ENCODE results near the gene GALNT18.

Gene GALNT18

GRCh38 chr11:11512090-11512489 lies 109.7 kb downstream of the GALNT18 start:
- no peak overlapping the region for H3K27ac ChIP-seq
- no peak for DNase-seq (ENCODE audit: low read depth, low spot score)

GRCh38 chr11:11510939-11511338 lies 110.9 kb downstream of the GALNT18 start:
- no peak for DNase-seq (ENCODE audit: low read depth, low spot score)
- no peak overlapping the region for H3K27ac ChIP-seq

- H3K27ac ChIP-seq: no peak overlapping the region
- DNase-seq (ENCODE audit: low read depth, low spot score): no peak
These were observed 116.1 kb downstream of the GALNT18 start for GRCh38 chr11:11505692-11506091.

- H3K27ac ChIP-seq: no peak overlapping the region
- DNase-seq (ENCODE audit: low read depth, low spot score): no peak
These were observed 116.6 kb downstream of the GALNT18 start for GRCh38 chr11:11505190-11505589.

- H3K27ac ChIP-seq: no peak overlapping the region
- no peak for DNase-seq (ENCODE audit: low read depth, low spot score)
These were observed 117.7 kb downstream of the GALNT18 start for GRCh38 chr11:11504071-11504470.

GRCh38 chr11:11502263-11502861 lies 119.4 kb downstream of the GALNT18 start:
- H3K27ac ChIP-seq: peak overlapping the region; percentile 44
- DNase-seq (ENCODE audit: low read depth, low spot score): no peak

GRCh38 chr11:11501546-11502262 lies 120.1 kb downstream of the GALNT18 start:
- peak overlapping the region; percentile 44 for H3K27ac ChIP-seq
- DNase-seq (ENCODE audit: low read depth, low spot score): no peak

- no peak for DNase-seq (ENCODE audit: low read depth, low spot score)
- no peak overlapping the region for H3K27ac ChIP-seq
These were observed 120.9 kb downstream of the GALNT18 start for GRCh38 chr11:11500744-11501487.

- DNase-seq (ENCODE audit: low read depth, low spot score): no peak
- no peak overlapping the region for H3K27ac ChIP-seq
These were observed 122.5 kb downstream of the GALNT18 start for GRCh38 chr11:11499300-11499699.

GRCh38 chr11:11498195-11498594 lies 123.6 kb downstream of the GALNT18 start:
- no peak overlapping the region for H3K27ac ChIP-seq
- no peak for DNase-seq (ENCODE audit: low read depth, low spot score)

GRCh38 chr11:11496879-11497278 lies 124.9 kb downstream of the GALNT18 start:
- DNase-seq (ENCODE audit: low read depth, low spot score): no peak
- no peak overlapping the region for H3K27ac ChIP-seq

GRCh38 chr11:11494348-11494747 lies 127.5 kb downstream of the GALNT18 start:
- H3K27ac ChIP-seq: no peak overlapping the region
- no peak for DNase-seq (ENCODE audit: low read depth, low spot score)

- DNase-seq (ENCODE audit: low read depth, low spot score): no peak
- H3K27ac ChIP-seq: no peak overlapping the region
These were observed 128.1 kb downstream of the GALNT18 start for GRCh38 chr11:11493698-11494097.

GRCh38 chr11:11491589-11491988 lies 130.2 kb downstream of the GALNT18 start:
- DNase-seq (ENCODE audit: low read depth, low spot score): no peak
- H3K27ac ChIP-seq: no peak overlapping the region

GRCh38 chr11:11491014-11491413 lies 130.8 kb downstream of the GALNT18 start:
- no peak for DNase-seq (ENCODE audit: low read depth, low spot score)

GRCh38 chr11:11486423-11486822 lies 135.4 kb downstream of the GALNT18 start:
- no peak for DNase-seq (ENCODE audit: low read depth, low spot score)
- H3K27ac ChIP-seq: no peak overlapping the region

More at GRCh38 chr11:11491014-11491413, 130.8 kb downstream of the GALNT18 start:
- no peak overlapping the region for H3K27ac ChIP-seq

- H3K27ac ChIP-seq: no peak overlapping the region
- DNase-seq (ENCODE audit: low read depth, low spot score): no peak
These were observed 135.8 kb downstream of the GALNT18 start for GRCh38 chr11:11486002-11486401.

GRCh38 chr11:11483627-11484026 lies 138.2 kb downstream of the GALNT18 start:
- H3K27ac ChIP-seq: no peak overlapping the region
- no peak for DNase-seq (ENCODE audit: low read depth, low spot score)

GRCh38 chr11:11482730-11483129 lies 139.1 kb downstream of the GALNT18 start:
- H3K27ac ChIP-seq: no peak overlapping the region
- no peak for DNase-seq (ENCODE audit: low read depth, low spot score)

- H3K27ac ChIP-seq: no peak overlapping the region
- no peak for DNase-seq (ENCODE audit: low read depth, low spot score)
These were observed 140.4 kb downstream of the GALNT18 start for GRCh38 chr11:11481371-11481770.

GRCh38 chr11:11480971-11481370 lies 140.8 kb downstream of the GALNT18 start:
- no peak overlapping the region for H3K27ac ChIP-seq
- DNase-seq (ENCODE audit: low read depth, low spot score): no peak

Measured in epithelial cell of prostate (primary cell).